Amygdala (tissue), 56 donors: ENCODE data around the gene PPP6R1.

Experiments used
- DNase-seq, 56 donors: peaks; one replicate each; lab custom pipeline; 2025; lab: John Stamatoyannopoulos, UW

Gene PPP6R1

GRCh38 chr19:55284405-55285058, 25.7 kb upstream of the PPP6R1 start:
- DNase-seq, result peak in 7 of 56 donors; percentile 23 to 55 (median 33)

GRCh38 chr19:55283548-55284377, 24.9 kb upstream of the PPP6R1 start, which contains the start of gene BRSK1:
Gene BRSK1 (plus strand): TSS chr19:55283997. CDS start chr19:55284443, 446 bp downstream.
- peak in 54 of 56 donors; percentile 27 to 91 (median 77) for DNase-seq

- DNase-seq, result peak; percentile 64 to 96 (median 88)
These were observed 21.2 kb upstream of the PPP6R1 start, which contains the start of gene HSPBP1 for GRCh38 chr19:55279770-55280643. Gene HSPBP1 (minus strand): TSS chr19:55280110. CDS start chr19:55279608, 502 bp downstream.

DNA sequence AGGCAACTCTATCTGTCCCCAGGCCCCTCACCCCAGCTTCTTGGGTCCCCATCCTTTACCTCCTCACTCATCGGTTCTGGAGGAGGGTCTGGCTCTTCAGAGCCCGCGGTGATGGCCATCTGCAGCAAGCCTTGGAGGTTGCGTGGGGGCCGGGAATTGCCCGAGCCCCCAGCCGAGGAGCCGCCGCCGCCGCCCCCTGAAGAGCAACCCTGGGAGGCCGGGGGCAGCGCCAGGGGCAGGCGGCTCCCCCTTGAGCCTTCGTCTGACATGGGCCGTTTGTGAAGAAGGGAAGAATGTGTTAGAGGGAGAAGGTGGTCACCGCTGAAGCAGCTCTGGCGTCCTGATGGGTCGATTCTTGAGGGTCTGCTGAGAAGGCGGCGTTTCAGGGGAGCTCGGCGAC, 20.5 kb upstream of the PPP6R1 start:
- no peak for DNase-seq

GRCh38 chr19:55278391-55279135, 19.7 kb upstream of the PPP6R1 start:
- DNase-seq, result no peak

- DNase-seq, result no peak
These were observed 18.7 kb upstream of the PPP6R1 start for GRCh38 chr19:55277494-55277893.

- no peak for DNase-seq
These were observed 18.1 kb upstream of the PPP6R1 start for GRCh38 chr19:55276720-55277430.

GRCh38 chr19:55275851-55276719, 17.3 kb upstream of the PPP6R1 start:
- no peak for DNase-seq

GRCh38 chr19:55273978-55274707, 15.3 kb upstream of the PPP6R1 start:
- no peak for DNase-seq

DNA sequence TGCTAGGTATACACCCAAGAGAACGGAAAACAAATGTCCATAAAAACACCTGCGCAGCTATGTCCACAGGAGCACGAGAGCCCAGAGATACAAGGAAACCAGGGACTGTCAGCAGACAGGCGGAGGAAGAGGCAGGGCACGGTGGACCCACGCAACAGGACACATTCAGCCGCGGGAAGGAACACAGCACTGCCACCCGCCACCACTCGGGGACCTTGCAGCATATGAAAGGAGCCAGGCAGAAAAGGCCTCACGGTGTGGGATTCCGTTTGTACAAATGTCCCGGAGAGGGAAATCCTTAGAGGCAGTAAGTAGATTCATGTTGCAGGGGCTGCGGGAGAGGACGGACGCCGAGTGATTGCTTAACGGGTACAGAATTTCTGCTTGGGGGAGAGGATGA, 13.3 kb upstream of the PPP6R1 start:
- no peak for DNase-seq

- no peak for DNase-seq
These were observed 11.5 kb upstream of the PPP6R1 start for GRCh38 chr19:55270172-55270942.

DNA sequence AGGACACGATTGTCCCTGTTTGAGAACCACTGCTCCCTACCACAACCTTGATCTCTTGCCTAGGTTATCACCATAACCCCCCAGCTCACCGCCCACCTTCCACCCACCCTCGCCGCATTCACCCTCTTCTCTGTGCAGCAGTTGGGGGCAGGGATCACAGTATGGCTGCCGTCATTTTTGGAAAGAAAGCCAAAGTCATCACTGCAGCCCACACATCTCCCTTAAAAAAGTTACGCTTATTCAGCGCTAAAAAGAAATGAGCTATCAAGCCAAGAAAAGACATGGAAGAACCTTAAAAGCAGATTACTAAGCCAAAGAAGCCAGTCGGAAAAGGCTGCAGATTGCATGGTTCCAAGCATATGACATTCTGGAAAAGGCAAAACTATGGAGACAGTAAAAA, 10.5 kb upstream of the PPP6R1 start:
- DNase-seq, result peak in 5 of 56 donors; percentile 7 to 23 (median 14)

GRCh38 chr19:55266840-55267239, 8.0 kb upstream of the PPP6R1 start:
- no peak for DNase-seq

GRCh38 chr19:55266404-55266803, 7.6 kb upstream of the PPP6R1 start:
- DNase-seq, result no peak

- DNase-seq, result no peak
These were observed 7.0 kb upstream of the PPP6R1 start for GRCh38 chr19:55265723-55266386.

- no peak for DNase-seq
These were observed 6.4 kb upstream of the PPP6R1 start for GRCh38 chr19:55265173-55265572.
